GM19372 (cell line): Measurements from ENCODE around the gene FNIP2.
"Not testable (repeated sequence)": the region's sequence is repeated elsewhere in the genome, so short reads cannot be mapped to it uniquely, and the experiment has no call there.

Experiments used
- ATAC-seq: cut with Tn5 transposase; IDR thresholded peaks from one replicate; pipeline ENCODE4 v1.9.1; 2021; ENCODE audit warnings: mild to moderate bottlenecking, low read depth, moderate library complexity; ENCODE audit not compliant: unreplicated experiment

Gene FNIP2

GRCh38 chr4:158812543-158812942, 43.7 kb downstream of the FNIP2 start:
- ATAC-seq: no peak

GRCh38 chr4:158813113-158813512, 44.3 kb downstream of the FNIP2 start:
- no peak for ATAC-seq

- no peak for ATAC-seq
These were observed 45.4 kb downstream of the FNIP2 start for GRCh38 chr4:158814207-158814606.

- no peak for ATAC-seq
These were observed 46.0 kb downstream of the FNIP2 start for GRCh38 chr4:158814636-158815330.

GRCh38 chr4:158816955-158817354, 48.1 kb downstream of the FNIP2 start:
- peak; percentile 39 for ATAC-seq

- ATAC-seq: peak; percentile 54
These were observed 48.9 kb downstream of the FNIP2 start for GRCh38 chr4:158817562-158818296.

- ATAC-seq: no peak
These were observed 49.8 kb downstream of the FNIP2 start for GRCh38 chr4:158818560-158819140.

- ATAC-seq: no peak
These were observed 51.3 kb downstream of the FNIP2 start for GRCh38 chr4:158819942-158820786.

GRCh38 chr4:158821228-158821971, 52.6 kb downstream of the FNIP2 start:
- ATAC-seq: peak; percentile 26

- ATAC-seq: no peak
These were observed 53.5 kb downstream of the FNIP2 start for GRCh38 chr4:158822348-158822747.

GRCh38 chr4:158823461-158823873, 54.6 kb downstream of the FNIP2 start:
- ATAC-seq: no peak

GRCh38 chr4:158824425-158825274, 55.8 kb downstream of the FNIP2 start:
- ATAC-seq: no peak

- ATAC-seq: peak; percentile 16
These were observed 56.7 kb downstream of the FNIP2 start for GRCh38 chr4:158825433-158826036.

GRCh38 chr4:158826057-158826456, 57.2 kb downstream of the FNIP2 start:
- peak; percentile 66 for ATAC-seq

GRCh38 chr4:158826882-158827281, 58.1 kb downstream of the FNIP2 start:
- no peak for ATAC-seq

- no peak for ATAC-seq
These were observed 58.7 kb downstream of the FNIP2 start for GRCh38 chr4:158827543-158827981.

GRCh38 chr4:158828151-158828550, 59.3 kb downstream of the FNIP2 start:
- ATAC-seq: not testable (repeated sequence)

- no peak for ATAC-seq
These were observed 60.4 kb downstream of the FNIP2 start for GRCh38 chr4:158829254-158829653.

- no peak for ATAC-seq
These were observed 64.8 kb downstream of the FNIP2 start for GRCh38 chr4:158833602-158834001.
